HUES64 (cell line): ENCODE results near the gene FAM20C.
"Not testable (repeated sequence)": the region's sequence is repeated elsewhere in the genome, so short reads cannot be mapped to it uniquely, and the experiment has no call there.

Experiments
- H3K27ac ChIP-seq: 2 replicates; pipeline ENCODE4 v1.7.0; 2013; ENCODE audit warnings: low read depth, low read length, inconsistent platforms
- H3K27me3 ChIP-seq: 2 replicates; pipeline ENCODE4 v1.6.1; 2013; ENCODE audit warnings: mild to moderate bottlenecking, low read length; ENCODE audit not compliant: insufficient read depth
- H3K36me3 ChIP-seq: 2 replicates; pipeline ENCODE4 v1.6.1; 2013; ENCODE audit warnings: mild to moderate bottlenecking, low read length; ENCODE audit not compliant: insufficient read depth
- H3K4me1 ChIP-seq: 2 replicates; pipeline ENCODE4 v1.6.1; 2013; ENCODE audit warnings: mild to moderate bottlenecking, low read length, moderate library complexity; ENCODE audit not compliant: insufficient read depth
- H3K4me3 ChIP-seq: 2 replicates; pipeline ENCODE4 v1.5.1; 2013; ENCODE audit warnings: mild to moderate bottlenecking, low read length, moderate library complexity
- H3K9ac ChIP-seq: 2 replicates; pipeline ENCODE4 v1.6.1; 2013; ENCODE audit warnings: mild to moderate bottlenecking, low read depth, low read length
- H3K9me3 ChIP-seq: 2 replicates; pipeline ENCODE4 v1.6.1; 2013; ENCODE audit warnings: low read depth, low read length; ENCODE audit not compliant: insufficient read depth
- WGBS: fragments of 150-250, 120-280 bp; methylation state at CpG from one replicate; pipeline ENCODE4 v1.1.7; 2013; ENCODE audit warnings: missing lambda C conversion rate; 5-methylcytosine and 5-hydroxymethylcytosine counted together

Gene FAM20C

DNA sequence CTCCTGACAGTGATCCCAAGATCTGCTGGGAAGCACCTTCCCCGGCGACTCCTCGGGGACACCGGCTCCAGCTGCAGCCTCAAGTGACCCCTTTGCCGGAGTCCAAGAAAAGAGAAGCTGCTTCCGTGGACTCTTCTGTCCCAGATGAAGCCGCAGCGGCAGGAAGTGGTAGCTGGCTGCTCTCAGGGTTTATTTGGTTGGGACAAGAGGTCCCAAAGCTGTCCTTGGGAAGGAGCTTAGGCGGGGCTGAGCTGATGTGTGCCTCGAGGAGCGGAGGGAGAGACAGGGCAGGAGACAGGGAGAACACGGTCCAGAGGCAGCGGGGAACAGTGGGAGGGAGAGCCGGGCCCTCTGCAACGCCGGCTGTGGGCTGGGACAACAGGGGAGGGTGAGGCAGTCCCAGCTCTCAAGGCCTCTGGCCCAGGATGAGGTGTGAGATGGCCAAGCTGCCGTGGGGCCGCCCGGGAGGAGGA, 13.1 kb upstream of the FAM20C start:
- Histone ChIP-seq H3K27ac (no peak overlapping the region), H3K27me3 (no peaks in the 10 kb centered on the region; the same call in 1 of the 2 replicates), H3K4me3 (no peak overlapping the region), H3K9ac (no peak overlapping the region), H3K9me3 (no peaks in the 10 kb centered on the region), H3K36me3 (no peaks in the 10 kb centered on the region), H3K4me1 (peaks cover 5% of the 10 kb centered on the region; the same call in 1 of the 2 replicates)
- WGBS, result 92% methylated on average over 19 of the region's 19 CpGs

GRCh38 chr7:179948-180694, 12.2 kb upstream of the FAM20C start:
- no peak overlapping the region for H3K9ac ChIP-seq
- no peak overlapping the region for H3K4me3 ChIP-seq
- no peak overlapping the region for H3K27ac ChIP-seq
- H3K27me3 ChIP-seq, result no peaks in the 10 kb centered on the region; the same call in 1 of the 2 replicates
- H3K4me1 ChIP-seq, result peaks cover 5% of the 10 kb centered on the region; the same call in 1 of the 2 replicates
- no peaks in the 10 kb centered on the region for H3K36me3 ChIP-seq
- H3K9me3 ChIP-seq, result no peaks in the 10 kb centered on the region
- WGBS, result 94% methylated on average over 22 of the region's 22 CpGs

- H3K4me3 ChIP-seq, result no peak overlapping the region
- no peaks in the 10 kb centered on the region for H3K9me3 ChIP-seq
- no peak overlapping the region for H3K9ac ChIP-seq
- 93% methylated on average over 16 of the region's 16 CpGs for WGBS
- no peak overlapping the region for H3K27ac ChIP-seq
- peaks cover 5% of the 10 kb centered on the region; the same call in 1 of the 2 replicates for H3K4me1 ChIP-seq
- H3K36me3 ChIP-seq, result no peaks in the 10 kb centered on the region
- H3K27me3 ChIP-seq, result no peaks in the 10 kb centered on the region; the same call in 1 of the 2 replicates
These were observed 10.6 kb upstream of the FAM20C start for GRCh38 chr7:181738-182137.

GRCh38 chr7:182502-182901, 9.9 kb upstream of the FAM20C start:
- not testable (repeated sequence) for H3K4me3 ChIP-seq, H3K9ac ChIP-seq, H3K27me3 ChIP-seq, H3K9me3 ChIP-seq, H3K27ac ChIP-seq, H3K36me3 ChIP-seq, H3K4me1 ChIP-seq
- 96% methylated on average over 2 of the region's 11 CpGs for WGBS

DNA sequence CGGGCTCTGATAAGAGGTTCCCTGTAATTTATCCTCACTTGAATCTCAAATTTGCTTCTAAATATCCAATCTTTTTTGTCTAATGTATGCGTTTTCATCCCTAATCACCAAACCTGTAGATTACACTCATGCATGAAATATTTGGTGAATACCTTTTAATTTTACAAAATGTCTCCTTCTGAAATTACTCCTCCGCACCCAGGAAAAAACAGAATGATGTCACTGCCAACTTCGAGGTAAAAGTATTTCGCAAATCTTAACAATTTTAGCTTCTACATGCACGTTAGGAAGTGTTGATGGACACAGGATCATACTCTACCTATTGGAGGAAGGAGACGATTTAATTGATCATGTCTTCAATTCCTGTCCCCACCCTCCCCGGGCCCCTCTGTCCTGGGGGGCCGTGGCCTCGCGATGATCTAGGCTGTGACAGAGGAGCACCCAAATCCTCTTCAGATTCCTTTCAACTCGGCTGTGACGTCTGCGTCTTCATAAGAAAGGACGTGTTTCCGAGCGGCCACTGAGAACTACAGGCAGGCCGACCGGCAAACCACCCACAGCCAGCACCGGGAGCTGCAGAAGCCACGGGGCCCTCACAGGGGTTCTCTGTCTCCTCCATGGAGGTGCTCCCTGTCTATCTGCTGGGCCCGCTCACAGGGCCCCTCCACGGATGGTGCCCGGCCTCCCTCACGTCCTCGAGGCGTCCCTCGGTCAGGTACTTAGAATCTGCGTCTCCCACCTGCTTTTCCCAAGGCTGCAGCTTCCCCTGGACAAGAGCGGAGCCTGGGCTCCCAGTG, 8.7 kb upstream of the FAM20C start:
- Histone ChIP-seq H3K9ac (no peak overlapping the region), H3K36me3 (no peaks in the 10 kb centered on the region), H3K4me1 (peaks cover 15% of the 10 kb centered on the region; the same call in 1 of the 2 replicates), H3K27ac (no peak overlapping the region), H3K9me3 (no peaks in the 10 kb centered on the region), H3K4me3 (no peak overlapping the region), H3K27me3 (no peaks in the 10 kb centered on the region)
- WGBS, result 78% methylated on average over 30 of the region's 30 CpGs

DNA sequence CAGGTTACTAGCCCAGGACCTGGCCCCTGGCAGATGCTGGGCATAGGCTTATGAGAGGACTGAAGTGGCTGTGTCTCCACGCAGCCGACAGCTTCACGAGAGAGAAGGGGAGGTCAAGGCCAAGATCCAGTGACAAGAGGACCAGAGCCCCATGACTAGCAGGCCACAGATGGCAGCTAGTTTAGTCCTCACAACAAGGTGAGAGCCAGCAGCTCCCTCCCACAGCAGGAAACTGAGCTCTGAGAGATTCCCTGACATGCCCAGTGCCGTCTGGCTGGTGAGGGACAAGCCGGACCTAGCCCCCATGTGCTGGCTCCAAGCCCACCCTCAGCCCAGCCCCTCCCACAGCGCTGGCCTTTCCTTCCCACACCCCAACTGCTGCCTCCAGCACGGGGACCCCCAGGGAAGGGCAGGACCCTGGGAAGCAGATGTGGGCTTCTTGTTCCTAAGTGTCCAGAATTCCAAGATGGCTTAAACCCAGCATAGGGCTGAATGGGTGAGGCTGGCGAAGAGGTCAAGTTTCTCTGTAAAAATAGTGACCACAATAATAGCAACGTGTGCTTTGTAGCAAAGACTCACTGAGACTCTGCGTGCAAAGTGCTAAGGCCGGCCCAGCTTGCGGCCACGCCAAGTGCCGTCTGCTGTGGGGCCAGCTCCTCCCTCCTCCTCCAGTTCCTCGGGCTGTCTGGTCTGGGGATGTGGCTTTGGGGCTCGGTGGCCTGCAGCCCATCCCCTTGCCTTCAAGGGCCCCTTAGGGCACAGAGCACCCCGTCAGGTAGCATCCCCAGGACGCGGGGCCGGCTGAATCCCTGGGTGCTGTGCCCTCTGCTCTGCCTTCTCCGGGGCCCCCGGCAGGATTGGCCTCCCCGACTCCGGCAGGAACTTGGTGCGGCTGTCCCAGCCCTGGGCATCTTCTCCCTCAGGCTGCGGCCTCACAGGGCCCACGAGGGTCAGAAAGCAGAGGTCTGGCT, 7.8 kb upstream of the FAM20C start:
- no peaks in the 10 kb centered on the region for H3K36me3 ChIP-seq
- peaks cover 21% of the 10 kb centered on the region; the same call in 1 of the 2 replicates for H3K4me1 ChIP-seq
- WGBS, result 88% methylated on average over 27 of the region's 27 CpGs
- H3K4me3 ChIP-seq, result no peak overlapping the region
- H3K9me3 ChIP-seq, result no peaks in the 10 kb centered on the region
- H3K27me3 ChIP-seq, result no peaks in the 10 kb centered on the region
- no peak overlapping the region for H3K9ac ChIP-seq
- H3K27ac ChIP-seq, result no peak overlapping the region

DNA sequence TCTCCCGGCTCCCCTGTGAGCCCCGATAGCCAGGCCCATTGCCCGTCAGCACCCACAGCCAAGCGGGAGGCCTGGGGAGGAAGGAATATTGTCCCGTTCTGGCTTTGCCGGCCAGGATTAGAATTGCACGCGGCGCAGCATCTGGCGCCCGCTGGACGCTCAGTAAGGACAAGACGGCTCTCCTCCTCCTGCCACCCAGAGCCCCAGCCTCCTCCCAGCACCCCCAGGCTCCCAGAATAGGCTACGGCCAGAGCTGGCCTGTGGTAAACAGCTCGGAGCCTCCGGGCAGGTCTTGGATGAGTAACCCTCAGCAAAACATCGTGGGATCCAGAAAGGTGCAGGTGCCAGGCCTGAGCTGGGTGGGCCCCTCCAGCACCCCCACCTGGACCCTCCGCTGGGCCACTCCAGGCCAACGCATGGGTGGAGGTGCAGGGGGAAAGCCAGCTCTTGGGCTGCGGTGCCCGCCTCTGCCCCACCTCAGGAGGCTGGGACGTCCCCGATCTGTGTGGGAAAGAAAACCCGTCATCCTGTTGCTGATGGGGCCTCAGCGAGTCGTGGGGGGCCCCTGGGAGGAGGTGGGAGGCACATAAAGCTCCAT, 5.8 kb upstream of the FAM20C start:
- 91% methylated on average over 26 of the region's 26 CpGs for WGBS
- no peak overlapping the region for H3K9ac ChIP-seq
- no peak overlapping the region for H3K27ac ChIP-seq

DNA sequence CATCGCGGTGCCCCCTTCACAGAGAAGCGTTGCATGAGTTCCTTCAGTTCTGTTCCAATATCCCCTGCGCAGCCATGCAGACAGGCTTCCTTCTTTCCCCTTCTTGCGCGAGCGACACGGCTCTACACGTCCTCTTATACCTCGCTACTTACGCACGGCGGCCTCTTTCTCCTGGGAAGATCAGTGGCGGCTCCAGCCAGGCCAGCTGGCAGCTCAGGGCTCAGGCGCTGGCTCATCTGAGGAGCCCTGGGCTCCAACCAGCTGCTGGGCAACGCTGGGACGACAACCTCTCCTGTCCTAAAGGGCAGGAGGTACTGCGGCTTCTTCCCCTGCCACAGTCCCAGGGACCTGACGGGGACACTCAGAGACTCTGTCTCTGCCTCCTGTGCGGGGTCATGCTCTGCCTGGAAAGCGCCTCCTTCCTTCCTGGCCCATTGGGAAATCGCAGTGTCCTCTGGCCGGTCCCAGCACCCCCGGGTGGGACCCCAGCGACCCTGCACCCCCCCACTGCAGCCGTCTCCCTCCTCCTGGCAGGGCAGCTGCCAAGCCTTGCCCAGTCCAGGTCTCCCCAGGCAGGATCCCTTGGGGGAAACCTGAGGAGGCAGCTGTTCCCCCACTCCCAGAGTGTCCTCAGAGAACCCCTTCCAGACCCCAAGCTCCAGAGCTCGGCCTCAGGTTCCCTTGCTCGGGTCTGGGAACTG, 5.0 kb upstream of the FAM20C start:
- Histone ChIP-seq H3K4me3 (no peak overlapping the region), H3K9me3 (no peaks in the 10 kb centered on the region), H3K27me3 (peaks cover 10% of the 10 kb centered on the region; the same call in 1 of the 2 replicates), H3K9ac (no peak overlapping the region), H3K27ac (no peak overlapping the region), H3K4me1 (peaks cover 25% of the 10 kb centered on the region; the same call in 1 of the 2 replicates), H3K36me3 (no peaks in the 10 kb centered on the region)
- WGBS, result 87% methylated on average over 28 of the region's 28 CpGs

More for the DNA sequence above, 5.8 kb upstream of the FAM20C start:
- Histone ChIP-seq H3K4me3 (no peak overlapping the region), H3K36me3 (no peaks in the 10 kb centered on the region), H3K9me3 (no peaks in the 10 kb centered on the region), H3K27me3 (peaks cover 10% of the 10 kb centered on the region; the same call in 1 of the 2 replicates), H3K4me1 (peaks cover 24% of the 10 kb centered on the region; the same call in 1 of the 2 replicates)

- H3K9ac ChIP-seq, result no peak overlapping the region
- no peaks in the 10 kb centered on the region for H3K9me3 ChIP-seq
- H3K36me3 ChIP-seq, result no peaks in the 10 kb centered on the region
- H3K4me1 ChIP-seq, result peaks cover 25% of the 10 kb centered on the region; the same call in 1 of the 2 replicates
- no peak overlapping the region for H3K4me3 ChIP-seq
- 56% methylated on average over 11 of the region's 11 CpGs for WGBS
- H3K27me3 ChIP-seq, result peaks cover 14% of the 10 kb centered on the region; the same call in 1 of the 2 replicates
- no peak overlapping the region for H3K27ac ChIP-seq
These were observed 4.2 kb upstream of the FAM20C start for GRCh38 chr7:188174-188573.
